H1 (cell line): ENCODE results near the gene CPXM2. TPM values are rescaled to one million over a fixed set of nuclear protein-coding genes. Genes with fewer than 3 reads are reported as not detected.

Experiments used
- CTCF ChIA-PET: fragments of 300-600 bp; sonication (Branson Sonifier 250); formaldehyde crosslinking; loops from one replicate; lab custom pipeline; 2021; ENCODE audit not compliant: partially characterized antibody; lab: Charles Lee
- POLR2A ChIA-PET: fragments of 300-600 bp; sonication (Branson Sonifier 250); formaldehyde crosslinking; loops from one replicate; lab custom pipeline; 2021; ENCODE audit warnings: inconsistent platforms; ENCODE audit not compliant: partially characterized antibody; lab: Charles Lee
- DNase-seq, 2 experiments: peaks; one replicate each; pipeline versions ENCODE4 v3.0.0 to v3.0.0-alpha.2; 2010 to 2022; ENCODE audit warnings: low spot score in 2 of 2, low read depth in 1 of 2, mixed read lengths in 1 of 2
- FAIRE-seq: peaks from 2 replicates; lab custom pipeline; 2011; peaks lifted over from hg19 to GRCh38; lab: Jason Lieb, UNC
- H2AFZ ChIP-seq: 2 replicates; pipeline ENCODE4 v1.8.1; 2012; ENCODE audit warnings: low read length, inconsistent platforms
- H2AK5ac ChIP-seq: 2 replicates; pipeline ENCODE4 v1.6.1; 2013; ENCODE audit warnings: low read depth, low read length
- H2BK120ac ChIP-seq: replicated peaks from 2 replicates; pipeline ENCODE3; 2013; ENCODE audit warnings: low read depth, low read length, inconsistent platforms
- H2BK12ac ChIP-seq: 2 replicates; pipeline ENCODE4 v1.6.1; 2013; ENCODE audit warnings: low read depth, low read length
- H2BK15ac ChIP-seq: 2 replicates; pipeline ENCODE4 v1.6.1; 2013; ENCODE audit warnings: low read length
- H2BK20ac ChIP-seq: 2 replicates; pipeline ENCODE4 v1.6.1; 2013; ENCODE audit warnings: low read length
- H2BK5ac ChIP-seq: 2 replicates; pipeline ENCODE4 v1.6.1; 2013; ENCODE audit warnings: low read depth, low read length
- H3K14ac ChIP-seq: 2 replicates; pipeline ENCODE4 v1.6.1; 2013; ENCODE audit warnings: inconsistent platforms; ENCODE audit not compliant: insufficient read length
- H3K18ac ChIP-seq: 2 replicates; pipeline ENCODE4 v1.6.1; 2013; ENCODE audit warnings: low read length; ENCODE audit errors: extremely low read depth
- H3K23ac ChIP-seq: 2 replicates; pipeline ENCODE4 v1.6.1; 2013; ENCODE audit warnings: inconsistent platforms; ENCODE audit not compliant: insufficient read length
- H3K23me2 ChIP-seq: 2 replicates; pipeline ENCODE4 v1.6.1; 2013; ENCODE audit warnings: low read depth, low read length
- H3K27ac ChIP-seq: 2 replicates; pipeline ENCODE4 v1.6.1; 2011; ENCODE audit warnings: low read depth, low read length, inconsistent platforms
- H3K27me3 ChIP-seq, 4 experiments: replicated peaks in 1 of 4; 1 replicate in 1 of 4; 2 replicates in 3 of 4; pipeline versions ENCODE4 v1.6.1 to v1.8.1; 2011 to 2013; ENCODE audit warnings: low read length in 3 of 4, mild to moderate bottlenecking in 3 of 4, inconsistent platforms in 2 of 4, mixed read lengths in 2 of 4, moderate library complexity in 1 of 4; ENCODE audit not compliant: control insufficient read depth in 3 of 4, insufficient read depth in 3 of 4; ENCODE audit errors: extremely low read depth in 1 of 4
- H3K36me3 ChIP-seq, 4 experiments: 2 replicates each; pipeline versions ENCODE4 v1.6.1 to v1.8.1; 2011 to 2013; ENCODE audit warnings: mild to moderate bottlenecking in 4 of 4, low read length in 3 of 4, moderate library complexity in 2 of 4, control low read depth in 1 of 4, inconsistent platforms in 1 of 4; ENCODE audit not compliant: insufficient read depth in 4 of 4, control insufficient read depth in 2 of 4
- H3K4ac ChIP-seq: replicated peaks from 2 replicates; pipeline ENCODE3; 2013; ENCODE audit warnings: low read length, low read depth, mixed read lengths, inconsistent platforms; ENCODE audit not compliant: insufficient read length
- H3K4me1 ChIP-seq, 4 experiments: replicated peaks in 1 of 4; 1 replicate in 1 of 4; 2 replicates in 3 of 4; pipeline versions ENCODE4 v1.6.1 to v1.8.1; 2011 to 2013; ENCODE audit warnings: low read length in 3 of 4, inconsistent platforms in 2 of 4, mixed read lengths in 1 of 4; ENCODE audit not compliant: insufficient read depth in 4 of 4, control insufficient read depth in 3 of 4
- H3K4me2 ChIP-seq, 2 experiments: 2 replicates each; pipeline versions ENCODE4 v1.6.1 to v1.8.1; 2011 to 2013; ENCODE audit warnings: low read depth in 2 of 2, low read length in 2 of 2, control low read depth in 1 of 2, inconsistent platforms in 1 of 2, mild to moderate bottlenecking in 1 of 2; ENCODE audit not compliant: insufficient read depth in 1 of 2
- H3K4me3 ChIP-seq, 4 experiments: fragments of 200-600, 300-600 bp in 1 of 4; sonication (generic), shearing (Covaris generic), sonication (Bioruptor Twin) in 1 of 4; 2 replicates each; pipeline versions ENCODE4 v1.5.1 to v1.8.1; 2011 to 2016; ENCODE audit warnings: low read length in 4 of 4, low read depth in 3 of 4, control low read depth in 2 of 4, inconsistent platforms in 2 of 4, mild to moderate bottlenecking in 2 of 4, mixed read lengths in 1 of 4, moderate library complexity in 1 of 4; ENCODE audit not compliant: insufficient read depth in 2 of 4; ENCODE audit errors: extremely low read depth in 1 of 4
- H3K56ac ChIP-seq: replicated peaks from 2 replicates; pipeline ENCODE3; 2013; ENCODE audit warnings: low read depth, mild to moderate bottlenecking, mixed read lengths, low read length, inconsistent platforms; ENCODE audit not compliant: insufficient read length
- H3K79me1 ChIP-seq: 2 replicates; pipeline ENCODE4 v1.6.1; 2013; ENCODE audit warnings: low read depth, low read length, control low read depth
- H3K79me2 ChIP-seq, 2 experiments: 2 replicates each; pipeline versions ENCODE4 v1.6.1 to v1.8.1; 2012 to 2013; ENCODE audit warnings: low read length in 2 of 2, mild to moderate bottlenecking in 2 of 2, inconsistent platforms in 1 of 2; ENCODE audit not compliant: insufficient read depth in 2 of 2, control insufficient read depth in 1 of 2
- H3K9ac ChIP-seq, 4 experiments: replicated peaks in 1 of 4; 1 replicate in 1 of 4; 2 replicates in 3 of 4; pipeline versions ENCODE4 v1.6.1 to v1.8.1; 2011 to 2013; ENCODE audit warnings: low read depth in 3 of 4, low read length in 3 of 4, control low read depth in 2 of 4, mild to moderate bottlenecking in 2 of 4, moderate library complexity in 2 of 4, inconsistent platforms in 1 of 4; ENCODE audit errors: extremely low read depth in 1 of 4
- H3K9me3 ChIP-seq, 2 experiments: 2 replicates each; pipeline versions ENCODE4 v1.6.1 to v1.8.1; 2012 to 2013; ENCODE audit warnings: mild to moderate bottlenecking in 2 of 2, moderate library complexity in 2 of 2, control low read depth in 1 of 2, inconsistent platforms in 1 of 2, low read depth in 1 of 2, low read length in 1 of 2, mixed read lengths in 1 of 2; ENCODE audit not compliant: insufficient read depth in 2 of 2
- H4K20me1 ChIP-seq, 2 experiments: replicated peaks in 1 of 2; 2 replicates each; pipeline versions ENCODE3 to v1.8.1; 2011 to 2013; ENCODE audit warnings: inconsistent platforms in 2 of 2, low read length in 2 of 2, mild to moderate bottlenecking in 1 of 2; ENCODE audit not compliant: insufficient read depth in 2 of 2, control insufficient read depth in 1 of 2
- H4K5ac ChIP-seq: 2 replicates; pipeline ENCODE4 v1.6.1; 2013; ENCODE audit warnings: low read length, low read depth, mixed read lengths, inconsistent platforms; ENCODE audit not compliant: insufficient read length
- H4K8ac ChIP-seq: 2 replicates; pipeline ENCODE4 v1.8.0; 2013; ENCODE audit warnings: mild to moderate bottlenecking, moderate library complexity, low read length, inconsistent platforms; ENCODE audit not compliant: insufficient read depth; ENCODE audit errors: extremely low read depth
- H4K91ac ChIP-seq: replicated peaks from 2 replicates; pipeline ENCODE3; 2013; ENCODE audit warnings: low read length, mixed read lengths, inconsistent platforms; ENCODE audit not compliant: insufficient read length
- ASH2L ChIP-seq: fragments of 200-600, 300-600 bp; sonication (generic); IDR thresholded peaks from one replicate; pipeline ENCODE4 v1.7.1; 2017; ENCODE audit warnings: low read length
- CEBPB ChIP-seq: IDR thresholded peaks from 2 replicates; pipeline ENCODE4 v1.6.1; 2012; ENCODE audit warnings: low read depth, low read length
- CTCF ChIP-seq, 3 experiments: IDR thresholded peaks; 1 replicate in 2 of 3; 2 replicates in 1 of 3; pipeline versions ENCODE4 v1.5.1 to v1.6.1; 2011; ENCODE audit warnings: low read length in 3 of 3, mild to moderate bottlenecking in 3 of 3, inconsistent platforms in 2 of 3, low read depth in 1 of 3, moderate library complexity in 1 of 3; ENCODE audit not compliant: insufficient read depth in 1 of 3; ENCODE audit errors: control extremely low read depth in 1 of 3
- EZH2 ChIP-seq: fragments of 200-600 bp; sonication (generic); IDR thresholded peaks from 2 replicates; pipeline ENCODE4 v1.7.1; 2012; ENCODE audit warnings: low read depth, mild to moderate bottlenecking, moderate library complexity, low read length, inconsistent platforms; ENCODE audit not compliant: severe bottlenecking
- HDAC2 ChIP-seq, 2 experiments: fragments of 300-600 bp in 1 of 2; sonication (generic) in 1 of 2; IDR thresholded peaks; 2 replicates each; pipeline ENCODE4 v1.6.1; 2011 to 2012; ENCODE audit warnings: low read depth in 2 of 2, low read length in 2 of 2, mild to moderate bottlenecking in 2 of 2, moderate library complexity in 2 of 2, borderline replicate concordance in 1 of 2, inconsistent platforms in 1 of 2
- KDM5A ChIP-seq: fragments of 200-600 bp; IDR thresholded peaks from 2 replicates; pipeline ENCODE4 v1.7.1; 2012; ENCODE audit warnings: mild to moderate bottlenecking, low read length, inconsistent platforms, mixed read lengths
- MAFK ChIP-seq: IDR thresholded peaks from 2 replicates; pipeline ENCODE4 v1.6.1; 2012; ENCODE audit warnings: low read depth, mild to moderate bottlenecking, improper control_type of control experiment, low read length
- PHF8 ChIP-seq: fragments of 200-600 bp; sonication (generic); conservative IDR thresholded peaks from 2 replicates; pipeline ENCODE4 v1.7.1; 2012; ENCODE audit warnings: low read depth, mild to moderate bottlenecking, inconsistent platforms, low read length, moderate library complexity
- RBBP5 ChIP-seq: IDR thresholded peaks from 2 replicates; pipeline ENCODE4 v1.7.1; 2012; ENCODE audit warnings: low read depth, mild to moderate bottlenecking, inconsistent platforms, low read length, moderate library complexity, borderline replicate concordance
- SP1 ChIP-seq: IDR thresholded peaks from 2 replicates; pipeline ENCODE4 v1.6.1; 2011; ENCODE audit warnings: low read depth, low read length
- SP2 ChIP-seq: IDR thresholded peaks from 2 replicates; pipeline ENCODE4 v1.6.1; 2012; ENCODE audit warnings: mild to moderate bottlenecking, low read length, inconsistent platforms
- TBP ChIP-seq: IDR thresholded peaks from 2 replicates; pipeline ENCODE4 v1.6.1; 2011; ENCODE audit warnings: low read depth, low read length, improper control_type of control experiment
- WGBS, 2 experiments: shearing (Covaris generic) in 1 of 2; methylation state at CpG; one replicate each; pipeline versions ENCODE4 v1.1.6 to v1.1.7; 2013 to 2015; ENCODE audit warnings: low lambda C conversion rate in 2 of 2, mixed read lengths in 2 of 2, inconsistent platforms in 1 of 2, low coverage in 1 of 2, missing lambda C conversion rate in 1 of 2; ENCODE audit not compliant: insufficient replicate concordance in 2 of 2, insufficient coverage in 1 of 2, insufficient read length in 1 of 2; ENCODE audit errors: extremely low coverage in 1 of 2, missing lambda C conversion rate in 1 of 2; 5-methylcytosine and 5-hydroxymethylcytosine counted together
- polyA plus RNA-seq, 7 experiments: library from polyadenylated mRNA; depleted of rRNA in 3 of 7; stranded (reverse) in 5 of 7; unstranded in 2 of 7; fragments of >200 nt in 5 of 7; fragments of 200-250 nt in 2 of 7; gene quantifications; 1 replicate in 5 of 7; 2 replicates in 1 of 7; 4 replicates in 1 of 7; pipeline versions ENCODE4 v1.2.1 to v1.2.3, GENCODE V29; 2011 to 2013; ENCODE audit warnings: missing spikeins in 2 of 7, mixed read lengths in 2 of 7
- total RNA-seq: library from RNA; stranded (reverse); fragmentation: NEBNext Ultra II Directional; extraction: Animal tissue kit (Norgen Biotek cat#: 25700); gene quantifications from 2 replicates; pipeline ENCODE4 v1.2.1, GENCODE V29; 2021

Gene CPXM2
- total and polyA plus RNA-seq, 2 of the 8 experiments (the other 6 are each of a cell fraction or from before 2014, with no cell fraction given): 2.4 to 2.9 TPM

GRCh38 chr10:123860856-123861255 lies 30.8 kb downstream of the CPXM2 start:
- H3K36me3 ChIP-seq: no peaks in the 10 kb centered on the region
- no peak overlapping the region for H3K4me3 ChIP-seq
- 92% methylated on average over 7 of the region's 7 CpGs; no CpG with 5 or more reads in 1 of the 2 experiments for WGBS, 2 experiments
- no peak overlapping the region for H2AK5ac ChIP-seq
- ChIA-PET POLR2A (interaction anchor here (0.6 kb wide), 1 partner anchor 821 kb away, joined by 3 read pairs; no protein-coding TSS in a partner anchor), CTCF (interaction anchor here (1.1 to 1.5 kb wide), 2 partner anchors 12 to 31 kb away, joined by 3 to 4 read pairs; partner anchors contain the start of gene CPXM2)
- no peaks in the 10 kb centered on the region for H3K79me1 ChIP-seq
- H2BK20ac ChIP-seq: no peak overlapping the region
- no peak overlapping the region for H2BK15ac ChIP-seq
- no peaks in the 10 kb centered on the region for H3K27me3 ChIP-seq
- H3K4ac ChIP-seq: no peak overlapping the region
- H4K20me1 ChIP-seq: no peaks in the 10 kb centered on the region
- H3K14ac ChIP-seq: no peak overlapping the region
- no peak overlapping the region for H3K9ac ChIP-seq
- no peak overlapping the region for H3K23ac ChIP-seq
- H3K27ac ChIP-seq: no peak overlapping the region
- no peak overlapping the region for H2BK12ac ChIP-seq
- peak in 1 of 2 experiments; percentile 17 for DNase-seq
- no peak overlapping the region for H3K4me2 ChIP-seq
- no peak overlapping the region for H4K5ac ChIP-seq
- H3K4me1 ChIP-seq: peaks cover 0 to 6% (median 3%) of the 10 kb centered on the region in 4 experiments; a peak in 5 of 7 replicates
- H2BK120ac ChIP-seq: no peak overlapping the region
- no peak overlapping the region for H2AFZ ChIP-seq
- no peaks in the 10 kb centered on the region for H3K9me3 ChIP-seq
- no peak overlapping the region for H4K91ac ChIP-seq
- no peak overlapping the region for H2BK5ac ChIP-seq
- H3K18ac ChIP-seq: no peak overlapping the region
- H3K79me2 ChIP-seq: no peaks in the 10 kb centered on the region
- no peak overlapping the region for H4K8ac ChIP-seq
- FAIRE-seq: no peak
- H3K23me2 ChIP-seq: no peaks in the 10 kb centered on the region
- H3K56ac ChIP-seq: no peak overlapping the region
- no peak for TF ChIP-seq CTCF (IDR thresholded peaks at IDR 0.05; ENCODE audit: control extremely low read depth in 1 of 3, insufficient read depth in 1 of 3, low read depth in 1 of 3, low read length in 3 of 3)
- TF ChIP-seq SP1: no peak
- no peak for TF ChIP-seq MAFK
- TF ChIP-seq ASH2L: no peak
- TF ChIP-seq EZH2: no peak
- no peak for TF ChIP-seq TBP
- no peak for TF ChIP-seq RBBP5
- no peak for TF ChIP-seq PHF8
- no peak for TF ChIP-seq HDAC2 (IDR thresholded peaks at IDR 0.05; ENCODE audit: borderline replicate concordance in 1 of 2, low read depth in 2 of 2, low read length in 2 of 2)
- no peak for TF ChIP-seq SP2
- no peak for TF ChIP-seq KDM5A
- TF ChIP-seq CEBPB: no peak
